NCI-H1417 (cell line): Measurements from ENCODE around the gene AFF3.

Experiments
- DNase-seq, 3 experiments: peaks; one replicate each; lab custom pipeline; 2025; lab: John Stamatoyannopoulos, UW

The AFF3 gene

DNA sequence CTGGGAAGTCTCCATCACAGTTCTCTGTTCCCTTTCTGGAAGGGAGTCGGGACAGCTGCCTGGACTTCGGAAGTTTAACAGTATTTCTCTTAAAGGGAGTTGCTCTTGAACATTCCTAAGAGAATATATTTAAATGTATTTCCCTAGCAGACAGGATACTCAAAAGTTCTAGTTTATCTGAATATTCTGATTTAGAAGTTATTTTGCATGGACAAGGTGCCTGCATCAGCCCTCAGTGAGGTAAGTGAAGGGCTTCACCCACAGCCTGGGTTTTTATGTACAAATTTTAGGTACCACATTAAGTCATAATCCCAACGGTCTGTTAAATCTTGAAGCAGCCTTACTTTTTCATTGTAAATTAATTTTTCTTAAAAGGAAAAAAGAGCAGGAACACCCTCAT is 587.5 kb downstream of the AFF3 start:
- DNase-seq = no peak

DNA sequence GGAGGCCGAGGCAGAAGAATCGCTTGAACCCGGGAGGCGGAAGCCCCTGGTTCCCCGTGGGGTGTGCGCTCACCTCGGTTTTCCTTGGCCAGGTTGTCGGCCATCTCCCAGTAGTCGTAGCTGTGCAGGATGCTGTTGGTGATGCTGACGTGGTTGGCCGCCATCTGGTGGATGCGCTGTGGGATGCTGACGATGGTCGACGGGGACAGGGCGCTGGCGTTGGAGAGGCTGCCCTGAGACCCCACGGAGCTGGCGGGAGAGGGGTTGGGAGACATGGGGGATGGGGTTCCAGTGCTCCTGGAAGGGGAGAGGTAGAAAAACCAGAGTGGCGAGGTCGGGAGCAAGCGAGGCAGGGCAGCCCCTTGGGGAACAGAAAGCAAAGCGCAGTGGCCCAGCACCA is 588.2 kb downstream of the AFF3 start:
- DNase-seq = peak in 1 of 3 experiments; percentile 36

DNA sequence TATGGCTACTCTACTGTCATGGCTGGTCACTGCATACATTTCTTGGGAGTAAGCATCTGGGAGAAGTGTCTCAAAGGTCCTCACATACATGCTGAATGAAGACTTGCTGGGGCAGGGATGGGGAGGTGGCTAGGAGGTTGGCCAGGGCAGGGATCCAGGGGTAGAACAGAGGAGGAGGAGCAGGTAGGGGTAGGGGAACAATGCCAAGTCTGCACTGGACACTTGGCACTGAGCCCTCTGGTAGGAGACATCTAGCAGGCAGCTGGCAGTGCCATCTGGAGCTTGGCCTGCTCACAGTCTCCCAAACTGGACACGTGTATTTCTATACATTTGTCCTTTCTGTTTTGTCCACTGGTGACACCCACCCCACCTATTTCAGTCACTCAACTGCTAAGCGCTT is 589.9 kb downstream of the AFF3 start:
- no peak for DNase-seq

GRCh38 chr2:99550368-99550767 is 592.0 kb downstream of the AFF3 start:
- no peak for DNase-seq

GRCh38 chr2:99545604-99546003 is 596.8 kb downstream of the AFF3 start:
- DNase-seq = peak in 2 of 3 experiments; percentile 17 to 77

DNA sequence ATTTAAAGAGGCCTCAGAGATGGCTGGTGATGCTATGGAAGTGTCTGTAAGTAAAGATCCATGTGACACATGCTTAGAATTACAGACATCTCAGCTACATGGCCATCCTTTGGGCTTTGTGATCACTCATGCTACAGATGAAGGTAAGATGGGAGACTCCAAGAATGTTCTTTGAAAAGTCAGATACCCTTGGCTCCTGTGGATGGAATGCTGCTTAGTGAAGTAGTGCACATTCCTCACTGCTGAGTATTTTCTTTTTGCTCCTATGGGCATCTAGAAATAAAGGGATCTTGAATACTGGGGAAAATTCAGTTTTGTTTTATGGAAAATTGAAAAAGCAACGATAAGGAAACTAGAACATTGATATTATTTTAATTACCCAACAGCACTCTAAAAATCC is 597.3 kb downstream of the AFF3 start:
- no peak for DNase-seq

GRCh38 chr2:99544608-99545007 is 597.8 kb downstream of the AFF3 start:
- no peak for DNase-seq

DNA sequence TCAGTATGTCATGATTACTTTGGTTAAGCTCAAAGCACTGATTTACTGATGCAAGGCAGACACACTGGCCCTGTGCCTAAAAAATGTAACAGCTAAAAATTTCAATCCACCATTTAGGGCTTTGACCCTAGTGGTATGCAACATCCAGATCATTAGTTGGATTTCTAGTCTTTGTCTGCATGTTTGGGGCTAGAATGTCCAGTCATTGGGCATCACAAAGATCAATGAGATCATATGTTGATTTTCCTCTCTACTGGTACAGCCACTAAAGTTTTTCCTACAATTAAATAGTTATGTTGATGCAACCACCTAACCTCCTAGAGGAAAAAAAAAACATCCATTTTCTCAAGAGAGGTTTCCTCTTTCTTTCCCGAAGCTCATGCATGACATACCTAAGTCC is 599.1 kb downstream of the AFF3 start:
- DNase-seq = no peak

- no peak for DNase-seq
Measured at GRCh38 chr2:99537910-99538485, 604.4 kb downstream of the AFF3 start.

DNA sequence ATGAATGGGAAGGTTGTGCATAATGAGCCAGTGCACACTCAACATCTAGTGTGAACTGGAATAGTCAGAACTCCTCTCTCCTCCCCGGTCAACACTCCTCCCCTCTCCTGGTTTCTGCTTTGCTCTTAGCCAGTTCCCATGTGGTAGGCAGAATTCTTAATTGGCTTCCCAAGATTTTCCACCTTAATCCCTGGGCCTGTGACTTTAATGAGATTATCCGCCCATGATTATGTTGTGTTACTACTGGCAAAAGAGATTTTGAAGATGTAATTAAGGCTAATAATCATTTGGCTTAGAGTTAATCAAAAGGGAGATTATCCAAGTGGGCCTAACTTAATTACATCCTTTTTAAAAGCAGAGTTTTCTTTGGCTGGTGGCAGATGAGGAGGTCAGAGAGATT is 618.3 kb downstream of the AFF3 start:
- DNase-seq = no peak

GRCh38 chr2:99522157-99522556 is 620.2 kb downstream of the AFF3 start:
- DNase-seq = no peak

DNA sequence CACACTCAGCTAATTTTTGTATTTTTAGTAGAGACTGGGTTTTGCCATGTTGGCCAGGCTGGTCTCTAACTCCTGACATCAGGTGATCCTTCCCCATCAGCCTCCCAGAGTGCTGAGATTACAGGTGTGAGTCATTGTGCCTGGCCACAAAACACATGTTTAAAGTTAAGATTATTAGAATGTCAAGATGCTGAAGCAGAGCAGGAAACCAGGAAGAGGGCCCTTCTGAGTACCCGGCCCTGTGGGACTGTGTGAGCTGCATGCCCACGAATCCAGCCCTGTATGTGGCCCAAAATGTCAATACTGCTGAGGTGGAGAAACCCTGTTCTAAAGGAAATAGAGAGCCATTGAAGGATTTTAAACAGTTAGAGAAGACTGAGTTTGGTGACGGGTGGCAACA is 621.6 kb downstream of the AFF3 start:
- DNase-seq = no peak

- DNase-seq = no peak
Measured at GRCh38 chr2:99520195-99520594, 622.2 kb downstream of the AFF3 start.

DNA sequence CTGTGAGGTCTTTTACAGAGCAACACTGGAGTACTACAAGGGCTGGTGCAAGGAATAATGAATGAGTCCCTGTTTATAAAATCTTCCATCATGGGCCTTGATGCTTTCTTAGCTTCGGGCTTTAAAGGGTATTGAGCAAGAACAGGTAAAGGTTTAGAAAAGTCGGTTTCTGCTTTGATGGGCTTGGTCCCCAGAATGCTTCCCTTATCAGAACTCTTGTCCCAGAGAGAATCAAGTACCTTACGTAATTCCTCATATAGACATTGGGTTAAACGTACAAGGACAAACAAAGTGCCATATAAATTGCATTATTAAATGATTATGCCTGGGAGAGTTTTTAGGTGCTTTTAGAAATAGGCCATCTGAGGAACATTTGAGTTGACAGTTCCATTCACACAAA is 628.0 kb downstream of the AFF3 start:
- no peak for DNase-seq

GRCh38 chr2:99512181-99512591 is 630.2 kb downstream of the AFF3 start:
- no peak for DNase-seq

DNA sequence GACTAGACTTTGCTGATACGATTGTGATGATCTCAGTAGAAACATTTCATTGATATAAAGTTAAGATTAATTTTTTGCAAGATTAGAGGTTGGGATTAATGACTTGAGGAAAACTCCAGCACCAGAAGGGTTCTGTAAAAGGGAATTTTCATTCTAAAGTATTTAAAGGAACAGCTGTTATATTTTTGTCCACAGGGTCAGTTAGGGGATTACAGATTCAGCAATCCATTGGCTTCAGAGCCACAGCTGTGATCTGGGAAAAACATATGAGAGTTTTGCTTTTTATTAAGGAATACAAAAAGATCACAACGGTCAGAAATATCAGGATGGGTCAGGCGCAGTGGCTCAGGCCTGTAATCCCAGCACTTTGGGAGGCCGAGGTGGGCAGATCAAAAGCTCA is 633.0 kb downstream of the AFF3 start:
- DNase-seq = no peak

GRCh38 chr2:99507937-99508818 is 634.2 kb downstream of the AFF3 start:
- DNase-seq = peak; percentile 60 to 93 (median 87)

DNA sequence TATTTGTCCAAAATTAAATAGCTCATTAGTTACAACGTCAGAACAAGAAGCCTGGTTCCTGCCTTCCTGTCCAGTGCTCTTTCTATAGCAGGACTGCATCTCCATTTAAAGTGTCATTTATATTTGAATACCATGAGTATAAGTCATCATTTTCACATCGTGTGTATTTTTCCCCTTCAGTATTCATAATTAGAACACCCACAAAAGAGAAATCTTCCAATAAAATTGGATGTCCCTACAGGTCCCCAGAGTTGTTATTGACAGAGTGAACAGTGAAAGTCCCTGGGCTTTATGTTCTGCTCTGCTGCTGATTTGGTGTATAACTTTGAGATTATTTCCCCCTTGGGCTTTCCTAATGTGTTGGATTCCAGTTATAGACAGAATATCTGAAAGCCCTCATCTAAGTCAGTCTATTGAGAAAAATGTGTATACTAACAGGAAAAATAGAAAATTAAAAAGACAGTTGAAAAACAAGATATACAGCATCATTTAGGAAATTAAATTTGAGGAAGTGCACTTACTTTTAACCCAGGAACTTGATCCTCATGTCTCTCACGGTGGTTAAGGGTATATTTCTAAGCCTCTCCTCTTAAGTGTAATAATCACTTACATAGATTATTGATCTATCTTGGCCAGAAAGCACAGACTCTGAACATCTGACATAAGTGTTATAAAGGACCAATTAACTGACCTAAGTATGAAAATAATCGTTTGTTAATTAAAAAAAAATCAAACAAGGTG is 637.4 kb downstream of the AFF3 start:
- no peak for DNase-seq

GRCh38 chr2:99503662-99504416 is 638.6 kb downstream of the AFF3 start:
- DNase-seq = peak in 1 of 3 experiments; percentile 29

DNA sequence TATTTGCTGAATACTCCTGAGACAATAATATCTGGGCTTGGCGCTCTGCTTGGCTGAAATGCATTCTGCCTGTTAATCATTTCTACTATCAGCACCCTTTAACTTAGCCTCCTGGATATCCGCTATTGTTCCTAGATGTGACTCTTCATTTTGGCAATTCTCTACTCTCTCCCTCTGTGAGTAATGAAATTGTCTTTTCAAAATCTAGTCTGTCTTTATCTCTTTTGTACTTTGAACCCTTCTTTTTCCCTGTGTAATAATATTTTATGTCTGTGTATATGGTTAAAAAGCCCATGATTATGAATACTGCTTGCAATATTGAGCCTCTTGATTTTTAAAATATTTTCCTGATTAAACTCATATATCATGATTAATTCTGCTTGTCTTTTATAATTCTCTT is 646.4 kb downstream of the AFF3 start:
- DNase-seq = no peak
